ENCODE data around the gene PARP3.

PARP3 gene

GRCh38 chr3:51948016-51948580 lies 5.9 kb downstream of the PARP3 start:
- no peak for DNase-seq (ENCODE audit: low spot score)

GRCh38 chr3:51949121-51949520 lies 7.0 kb downstream of the PARP3 start:
- no peak for DNase-seq (ENCODE audit: low spot score)

DNA sequence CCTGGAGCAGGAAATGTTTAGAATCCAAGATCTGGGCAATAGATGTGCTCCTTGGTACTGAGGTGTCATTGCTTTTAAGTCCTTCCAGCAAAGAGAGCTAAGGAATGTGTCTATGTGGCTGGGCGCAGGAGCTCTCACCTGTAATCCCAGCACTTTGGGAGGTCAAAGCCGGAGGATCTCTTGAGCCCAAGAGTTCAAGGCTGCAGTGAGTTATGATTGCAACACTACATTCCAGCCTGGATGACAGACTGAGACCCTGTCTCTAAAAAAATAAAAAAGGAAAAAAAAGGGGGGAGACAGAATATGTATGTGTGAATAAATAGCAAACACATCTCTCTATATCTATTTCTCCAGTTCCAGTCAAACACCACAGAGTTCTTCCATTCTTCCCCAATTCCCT lies 8.7 kb downstream of the PARP3 start:
- no peak for DNase-seq (ENCODE audit: low spot score)

DNA sequence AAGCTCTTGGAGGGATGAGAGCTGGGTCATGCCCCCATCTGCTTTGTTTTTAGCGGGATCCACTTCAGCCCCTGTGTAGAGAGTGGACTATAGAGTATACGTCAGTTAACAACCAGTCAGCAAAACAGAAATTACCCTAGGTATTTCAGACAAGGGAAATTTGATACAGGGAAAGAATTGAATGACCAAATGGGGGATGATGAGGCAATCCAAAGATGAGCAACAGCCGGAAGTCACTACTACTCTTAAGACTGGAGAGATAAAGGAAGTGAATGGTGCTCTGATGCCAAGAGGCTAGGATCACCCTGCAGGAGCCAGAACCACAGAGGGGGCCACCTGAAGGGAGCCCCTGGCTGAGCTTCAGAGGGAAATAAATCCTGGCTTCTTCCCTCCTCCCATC lies 11.3 kb downstream of the PARP3 start:
- no peak for DNase-seq (ENCODE audit: low spot score)

- DNase-seq (ENCODE audit: low spot score) = no peak
Observed at GRCh38 chr3:51954105-51954504, 11.9 kb downstream of the PARP3 start.

DNA sequence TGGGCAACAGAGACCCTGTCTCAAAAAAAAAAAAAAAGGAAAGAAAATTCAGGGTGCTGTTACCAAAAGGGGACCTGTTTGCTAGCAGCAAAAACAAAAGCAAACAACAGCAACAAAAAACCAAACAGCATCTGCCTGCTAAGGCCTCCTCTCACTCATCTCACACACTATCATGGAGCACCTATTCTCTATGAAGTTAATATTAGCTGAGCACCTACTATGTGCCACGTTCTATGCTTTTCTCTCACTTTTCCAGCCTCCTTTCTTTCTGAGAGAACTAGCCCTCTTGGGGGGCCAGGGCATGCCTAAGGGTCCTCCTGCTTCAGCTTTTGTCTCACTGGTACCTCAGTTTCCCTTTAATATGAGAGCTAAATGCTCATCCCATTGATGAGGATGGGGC lies 12.6 kb downstream of the PARP3 start:
- DNase-seq (ENCODE audit: low spot score) = no peak

GRCh38 chr3:51955175-51955892 lies 13.2 kb downstream of the PARP3 start, which contains the start of gene GPR62:
Gene GPR62 (plus strand): TSS chr3:51955381. CDS start chr3:51955653, 272 bp downstream.
- DNase-seq (ENCODE audit: low spot score) = no peak

- DNase-seq (ENCODE audit: low spot score) = peak; percentile 64
Observed at GRCh38 chr3:51955893-51956770, 14.0 kb downstream of the PARP3 start.

DNA sequence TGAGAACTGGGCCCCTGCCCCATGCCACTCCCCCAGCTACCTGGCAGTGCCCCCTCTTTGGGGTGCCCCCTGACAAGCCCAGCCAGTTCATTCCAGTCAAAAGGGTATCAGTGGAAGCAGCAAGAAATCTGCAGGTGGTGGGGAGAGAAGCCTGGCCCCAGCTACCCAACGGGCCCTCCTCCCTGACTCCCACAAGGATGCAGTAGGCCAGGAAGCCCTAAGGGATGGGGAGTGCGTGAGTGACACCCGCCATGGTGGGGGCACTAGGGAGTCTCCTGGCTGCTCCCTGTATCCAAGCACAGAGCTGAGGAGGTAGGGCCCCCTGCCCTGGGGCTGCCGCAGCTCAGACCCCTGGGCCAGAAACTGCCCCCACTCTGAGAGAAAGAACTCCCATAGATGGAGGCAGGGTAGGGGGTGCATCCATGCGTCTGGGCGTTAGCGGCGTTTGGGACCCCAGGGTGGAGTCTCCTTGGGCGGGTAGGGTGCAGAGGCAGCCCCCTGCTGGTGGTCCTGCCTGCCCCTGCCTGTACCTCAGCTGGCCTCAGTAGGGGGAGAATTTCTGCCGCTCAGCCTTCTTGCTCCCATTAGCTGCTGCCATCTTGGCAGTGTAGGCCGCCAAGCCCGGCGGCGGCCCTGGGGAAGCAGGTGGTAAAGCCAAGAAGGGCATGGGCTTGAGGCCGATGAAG lies 15.5 kb downstream of the PARP3 start:
- no peak for DNase-seq (ENCODE audit: low spot score)

- DNase-seq (ENCODE audit: low spot score) = no peak
Observed at GRCh38 chr3:51958603-51959521, 16.7 kb downstream of the PARP3 start.

GRCh38 chr3:51959651-51960050 lies 17.5 kb downstream of the PARP3 start:
- no peak for DNase-seq (ENCODE audit: low spot score)

DNA sequence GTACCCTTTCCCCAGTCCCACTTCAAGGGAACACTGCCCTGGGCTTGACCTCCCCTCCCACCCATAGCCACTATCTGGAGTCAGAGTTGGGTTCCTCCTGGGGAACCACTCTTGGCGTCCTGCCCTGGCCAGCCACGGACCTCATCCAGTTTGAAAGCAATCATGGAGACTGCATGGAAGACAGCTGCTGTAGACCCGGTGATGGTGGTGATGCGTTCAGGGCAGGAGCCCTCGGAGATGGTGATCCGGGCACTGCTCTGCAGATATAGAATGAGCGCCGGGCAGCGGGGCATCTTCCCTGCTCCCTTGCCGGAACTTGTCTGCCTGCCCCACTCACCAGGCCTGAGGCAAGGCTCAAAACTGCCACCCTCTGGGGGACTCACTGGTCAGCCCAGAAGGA lies 18.2 kb downstream of the PARP3 start:
- no peak for DNase-seq (ENCODE audit: low spot score)

DNA sequence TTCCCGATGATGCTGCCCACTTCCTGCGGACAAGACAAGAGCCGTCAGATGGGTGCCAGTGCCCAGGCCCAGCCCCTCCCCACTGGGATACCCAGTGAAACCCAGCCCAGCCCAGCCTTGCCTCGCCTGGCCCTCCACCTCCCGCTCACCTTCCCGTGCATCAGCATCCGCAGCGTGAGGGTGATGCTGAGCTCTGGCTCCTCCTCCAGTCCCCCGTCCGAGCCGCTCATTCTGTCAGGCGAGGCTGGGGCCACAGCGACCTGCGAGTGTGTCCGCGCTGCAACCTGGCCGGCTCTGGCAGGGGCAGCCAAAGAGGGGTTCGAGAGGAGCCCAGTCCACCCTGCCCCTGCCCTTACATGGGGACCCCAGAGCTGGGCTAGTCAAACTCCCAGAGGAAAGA lies 18.8 kb downstream of the PARP3 start:
- no peak for DNase-seq (ENCODE audit: low spot score)

- no peak for DNase-seq (ENCODE audit: low spot score)
Observed at GRCh38 chr3:51961602-51962569, 19.7 kb downstream of the PARP3 start.

DNA sequence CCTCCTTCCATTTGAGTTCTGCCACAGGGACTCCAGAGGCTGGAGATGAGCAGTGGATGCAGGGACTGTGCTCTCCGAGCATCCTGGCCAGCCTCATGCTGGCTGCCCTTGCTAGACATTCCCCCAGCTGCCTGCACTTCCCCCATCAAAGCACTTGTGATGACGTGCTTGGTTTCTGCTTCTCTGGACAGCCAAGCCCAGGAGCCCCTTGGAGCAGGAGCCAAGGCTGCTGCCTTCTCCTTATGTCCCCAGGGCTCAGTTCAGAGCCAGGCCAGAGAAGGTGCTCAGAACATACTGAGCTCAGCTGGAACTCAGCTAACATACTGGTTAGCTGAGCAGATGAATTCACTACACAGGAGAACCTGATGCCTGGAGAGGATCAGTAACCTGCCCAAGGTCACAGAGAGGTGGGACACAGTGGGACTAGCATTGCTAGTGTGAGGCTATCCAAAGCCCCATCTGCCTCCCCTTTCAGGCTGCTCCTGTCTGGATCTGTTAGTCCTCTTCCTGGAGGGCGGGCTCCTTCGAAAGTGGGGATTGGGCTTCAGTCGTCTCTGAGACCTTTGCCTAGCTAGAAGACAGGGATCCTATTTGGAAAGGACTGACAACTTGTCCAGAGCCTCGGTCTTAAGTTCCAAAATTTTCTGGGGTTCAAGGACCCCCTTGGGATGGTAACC lies 20.8 kb downstream of the PARP3 start:
- no peak for DNase-seq (ENCODE audit: low spot score)

- no peak for DNase-seq (ENCODE audit: low spot score)
Observed at GRCh38 chr3:51963951-51964451, 21.8 kb downstream of the PARP3 start.

- no peak for DNase-seq (ENCODE audit: low spot score)
Observed at GRCh38 chr3:51964521-51964920, 22.4 kb downstream of the PARP3 start.

DNA sequence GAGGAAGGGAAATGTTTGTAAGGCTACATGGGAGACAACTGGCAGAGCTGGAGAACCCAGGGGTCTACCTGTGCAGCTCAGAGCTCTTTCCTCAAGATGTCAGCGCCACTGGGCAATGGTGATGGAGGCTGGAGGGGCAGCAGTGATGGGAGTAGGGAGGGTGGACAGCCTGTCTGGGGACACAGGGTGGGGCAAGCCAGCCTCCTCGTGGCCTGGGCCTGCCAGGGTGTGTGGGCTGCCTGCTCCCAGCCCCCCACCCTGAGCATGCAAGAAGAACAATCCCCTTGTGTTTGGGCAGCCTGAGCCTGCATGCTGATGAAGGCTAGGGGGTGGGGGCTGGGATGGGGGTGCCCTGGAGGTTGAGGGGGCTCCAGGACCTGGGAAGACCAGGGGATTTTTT lies 23.9 kb downstream of the PARP3 start:
- no peak for DNase-seq (ENCODE audit: low spot score)

- DNase-seq (ENCODE audit: low spot score) = no peak
Observed at GRCh38 chr3:51966486-51966885, 24.3 kb downstream of the PARP3 start.
